GM19463 (cell line): ENCODE results near the gene LMF1.

ENCODE experiments used
- ATAC-seq: cut with Tn5 transposase; IDR thresholded peaks from one replicate; pipeline ENCODE4 v1.9.1; 2021; ENCODE audit warnings: mild to moderate bottlenecking, moderate library complexity; ENCODE audit not compliant: unreplicated experiment

LMF1 gene

GRCh38 chr16:986411-986810, 15.6 kb upstream of the LMF1 start:
- ATAC-seq, result no peak

- no peak for ATAC-seq
Measured at GRCh38 chr16:985646-986400, 15.0 kb upstream of the LMF1 start.

- no peak for ATAC-seq
Measured at GRCh38 chr16:984736-985636, 14.2 kb upstream of the LMF1 start.

DNA sequence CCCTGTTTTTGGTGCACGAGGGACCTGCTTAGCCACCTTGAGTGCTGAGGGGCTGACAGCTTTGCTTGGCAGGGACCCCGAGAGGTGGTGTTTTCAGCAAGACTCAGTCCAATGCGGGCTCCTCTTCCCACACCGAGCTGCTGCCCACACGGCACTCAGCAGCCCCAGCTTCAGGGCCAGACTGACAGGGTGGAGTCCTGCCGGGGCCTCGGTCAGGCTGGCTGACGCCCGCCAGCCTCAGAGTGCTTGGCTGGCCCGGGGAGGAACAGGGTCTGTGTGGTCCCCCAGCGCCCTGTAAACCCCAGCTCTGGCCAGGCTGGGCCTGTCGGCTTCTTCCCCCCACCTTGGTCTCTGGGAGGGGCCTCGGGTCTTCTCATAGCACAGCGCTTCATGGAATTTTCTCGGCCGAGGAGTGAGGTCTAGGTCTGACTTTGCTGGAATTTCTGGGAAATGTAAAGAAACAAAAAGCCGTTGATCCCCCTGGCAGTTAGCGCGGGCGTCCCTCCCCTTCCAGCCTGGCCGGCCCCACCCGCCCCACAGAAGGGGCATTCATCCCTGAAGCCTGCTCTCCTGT, 13.4 kb upstream of the LMF1 start:
- no peak for ATAC-seq

DNA sequence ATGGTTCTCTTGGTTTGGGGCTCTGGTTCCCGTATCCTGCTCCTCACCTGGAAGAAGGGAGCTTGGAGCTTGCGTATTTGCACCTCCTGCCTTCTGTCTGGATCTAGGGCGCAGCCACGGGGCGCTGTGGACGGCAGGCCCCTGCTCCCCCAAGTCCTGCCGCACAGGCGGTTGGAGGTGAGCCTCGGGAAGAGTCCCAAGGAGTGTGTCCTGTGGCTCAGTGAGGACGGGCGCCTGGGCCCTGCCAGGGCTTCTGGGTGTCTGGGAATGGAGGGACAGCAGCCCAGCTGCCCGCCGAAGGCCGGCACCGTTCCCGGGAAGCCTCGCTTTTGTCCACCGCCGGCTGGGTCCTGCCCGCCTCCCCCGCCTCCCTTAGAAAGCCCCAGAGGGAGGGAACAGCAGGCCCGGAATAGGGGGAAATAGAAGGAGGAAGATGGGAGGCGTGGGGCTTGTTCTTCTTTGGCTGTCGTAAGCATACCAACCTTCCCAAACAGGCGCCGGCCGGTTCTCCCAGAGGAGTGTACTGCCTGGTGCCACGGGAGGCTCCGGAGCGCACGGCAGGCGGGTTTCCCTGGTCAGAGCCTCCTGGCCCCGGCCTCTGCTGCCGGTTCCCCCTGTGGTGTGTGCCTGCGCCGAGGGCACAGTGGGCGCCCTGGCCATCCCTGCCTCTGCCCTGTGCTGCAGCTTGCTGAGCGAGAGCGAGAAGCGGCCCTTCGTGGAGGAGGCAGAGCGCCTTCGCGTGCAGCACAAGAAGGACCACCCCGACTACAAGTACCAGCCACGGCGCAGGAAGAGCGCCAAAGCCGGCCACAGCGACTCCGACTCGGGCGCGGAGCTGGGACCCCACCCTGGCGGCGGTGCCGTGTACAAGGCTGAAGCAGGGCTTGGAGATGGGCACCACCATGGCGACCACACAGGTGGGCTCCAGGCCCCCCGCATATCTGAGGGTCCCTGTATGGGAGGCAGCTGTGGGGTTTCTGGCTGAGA, 12.6 kb upstream of the LMF1 start:
- no peak for ATAC-seq

DNA sequence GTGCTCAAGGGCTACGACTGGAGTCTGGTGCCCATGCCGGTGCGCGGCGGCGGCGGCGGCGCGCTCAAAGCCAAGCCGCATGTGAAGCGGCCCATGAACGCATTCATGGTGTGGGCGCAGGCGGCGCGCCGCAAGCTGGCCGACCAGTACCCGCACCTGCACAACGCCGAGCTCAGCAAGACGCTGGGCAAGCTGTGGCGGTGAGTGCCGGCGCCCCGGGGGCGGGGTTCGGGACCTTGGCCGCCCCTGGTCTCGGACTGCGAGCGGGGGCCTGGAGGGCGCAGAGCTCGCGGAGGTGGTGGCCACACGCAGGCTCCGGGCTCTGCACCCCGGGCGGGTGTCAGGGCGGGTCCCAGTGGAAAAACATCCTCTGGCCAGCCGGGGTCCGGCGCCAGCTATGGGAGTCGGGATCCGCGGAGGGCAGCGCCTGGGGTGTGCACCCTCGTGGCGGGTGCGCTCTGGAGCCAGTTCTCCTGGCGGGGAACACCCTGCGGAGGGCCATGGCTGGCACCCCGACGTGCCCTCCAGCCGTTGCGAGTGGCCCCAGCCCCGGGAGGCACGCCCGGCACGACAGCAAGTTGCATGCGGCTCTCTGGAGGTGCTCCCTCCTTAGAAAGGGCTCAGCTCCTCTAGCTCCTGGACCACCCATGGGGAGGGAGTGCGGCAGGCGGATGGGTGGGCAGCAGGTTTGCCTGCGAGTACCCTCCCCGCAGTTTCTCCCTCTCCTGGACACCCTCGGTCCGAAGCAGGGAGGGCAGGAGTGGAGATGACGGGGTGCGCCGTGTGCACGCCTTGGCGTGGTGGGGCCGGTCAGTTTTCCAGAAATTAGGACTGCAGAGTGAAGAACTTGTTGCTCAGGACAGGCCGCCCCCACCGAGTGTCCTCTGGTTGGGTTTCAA, 11.6 kb upstream of the LMF1 start:
- no peak for ATAC-seq

GRCh38 chr16:981695-982144, 10.9 kb upstream of the LMF1 start, which contains the start of gene SOX8:
SOX8 (plus strand) TSS chr16:981770; CDS start chr16:981923, 153 bp downstream.
- no peak for ATAC-seq

DNA sequence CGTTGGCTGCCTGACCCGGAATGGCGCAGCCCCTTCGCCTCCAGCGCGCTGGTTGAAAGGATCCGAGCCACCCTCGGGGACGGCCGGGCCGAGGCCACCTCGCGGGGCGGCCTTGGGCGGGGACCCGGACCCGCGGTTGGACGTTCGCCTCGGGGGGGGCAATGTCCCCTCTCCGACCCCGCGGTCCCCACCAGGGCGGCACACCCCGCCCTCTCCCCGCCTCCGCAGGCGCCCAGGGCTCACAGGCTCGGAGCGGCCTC, 9.7 kb upstream of the LMF1 start:
- no peak for ATAC-seq

GRCh38 chr16:979859-980594, 9.2 kb upstream of the LMF1 start:
- ATAC-seq, result no peak

- no peak for ATAC-seq
Measured at GRCh38 chr16:979147-979546, 8.4 kb upstream of the LMF1 start.

DNA sequence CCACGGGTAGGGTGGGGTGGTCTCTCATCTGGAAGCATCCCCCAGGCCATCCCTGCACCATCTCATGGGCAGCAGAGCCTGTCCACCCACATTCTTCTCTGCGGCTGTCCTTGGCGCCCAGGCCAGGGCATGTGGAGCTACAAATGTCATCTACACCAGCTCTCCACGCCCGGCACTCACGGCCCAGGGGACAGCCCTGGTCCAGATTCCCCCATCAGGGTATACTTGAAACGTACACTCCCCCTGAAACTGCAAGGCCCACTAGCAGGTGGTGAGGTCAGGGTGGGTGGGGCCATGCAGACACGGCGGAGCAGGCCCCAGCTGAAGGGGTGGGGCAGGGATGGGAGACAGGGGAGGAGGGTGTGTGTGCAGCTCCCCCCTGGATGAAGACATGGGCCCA, 7.6 kb upstream of the LMF1 start:
- no peak for ATAC-seq

- ATAC-seq, result no peak
Measured at GRCh38 chr16:977896-978295, 7.1 kb upstream of the LMF1 start.

DNA sequence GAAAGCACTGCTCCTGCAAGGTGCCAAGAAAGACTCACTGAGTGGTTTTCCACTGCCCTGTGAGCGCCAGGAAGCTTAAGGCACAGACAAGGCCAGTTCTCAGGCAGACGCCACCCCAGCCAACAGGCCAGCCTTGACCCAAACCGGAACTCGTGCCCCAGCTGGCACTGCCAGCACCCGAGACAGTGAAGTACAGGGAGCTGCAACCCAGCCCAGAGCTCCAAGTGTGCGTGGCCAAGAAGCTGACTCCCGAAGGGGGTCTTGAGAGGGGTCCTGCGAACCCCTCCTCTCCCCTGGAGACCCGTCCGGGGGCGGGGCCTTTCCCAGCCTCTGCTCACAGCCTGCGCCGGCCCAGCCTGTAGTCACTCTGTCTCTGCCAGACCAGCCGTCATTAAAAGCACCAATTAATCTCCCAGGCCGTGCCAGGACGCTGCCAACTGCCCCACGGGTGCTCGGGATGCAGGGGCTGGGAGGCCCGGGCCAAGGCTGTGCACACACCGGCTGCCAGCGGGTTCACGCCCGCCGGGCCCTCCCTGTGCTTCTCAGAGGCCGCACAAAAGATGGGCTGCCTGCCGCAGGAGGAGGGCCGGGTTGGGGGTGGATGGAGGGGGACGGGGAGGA, 6.4 kb upstream of the LMF1 start:
- no peak for ATAC-seq

DNA sequence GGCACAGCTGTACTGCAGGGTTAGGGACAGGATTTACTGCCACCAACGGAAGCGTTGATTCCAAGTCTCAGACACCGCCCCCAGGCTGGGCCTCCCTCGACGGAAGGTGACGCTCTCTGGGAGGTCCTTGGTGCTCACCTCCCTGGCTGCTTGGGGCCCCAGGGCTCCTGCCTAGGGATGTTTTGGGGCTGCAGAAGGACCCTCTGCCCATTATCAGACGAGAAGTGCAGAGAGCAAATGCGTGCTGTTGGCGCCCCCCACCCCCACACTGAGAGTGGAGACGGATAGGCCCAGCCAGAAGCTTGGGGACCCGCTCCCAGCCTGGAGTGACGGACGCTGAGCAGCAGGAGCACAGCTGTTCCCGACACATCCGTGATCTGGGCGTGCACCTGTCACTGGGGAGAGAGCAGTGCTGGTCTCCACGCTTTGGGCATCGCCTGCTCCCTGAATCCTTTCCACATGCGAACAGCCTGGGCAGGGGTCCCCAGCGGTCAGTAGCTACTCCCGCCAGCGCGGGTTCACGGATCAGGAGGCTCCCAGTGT, 5.7 kb upstream of the LMF1 start:
- no peak for ATAC-seq

GRCh38 chr16:975291-975690, 4.5 kb upstream of the LMF1 start:
- no peak for ATAC-seq

- ATAC-seq, result no peak
Measured at GRCh38 chr16:974611-975261, 4.0 kb upstream of the LMF1 start.

GRCh38 chr16:974001-974601, 3.3 kb upstream of the LMF1 start:
- no peak for ATAC-seq
